OCI-LY7 (cell line): Measurements from ENCODE around the gene CTNNA2.

Experiments
- EZH2phosphoT487 ChIP-seq: fragments of 200-600 bp; sonication (generic); IDR thresholded peaks from 2 replicates; pipeline ENCODE4 v1.6.1; 2018; ENCODE audit warnings: low read depth, borderline replicate concordance, mild to moderate bottlenecking, mixed run types, antibody characterized with exemption, low read length, moderate library complexity, mixed read lengths
- TF ChIP-seq, protein P1 (sequence below): fragments of 200-600 bp; sonication (generic); conservative IDR thresholded peaks from 2 replicates; pipeline ENCODE4 v1.5.1; 2014; ENCODE audit warnings: mild to moderate bottlenecking, antibody characterized with exemption, low read length, moderate library complexity, mixed read lengths

DNA sequence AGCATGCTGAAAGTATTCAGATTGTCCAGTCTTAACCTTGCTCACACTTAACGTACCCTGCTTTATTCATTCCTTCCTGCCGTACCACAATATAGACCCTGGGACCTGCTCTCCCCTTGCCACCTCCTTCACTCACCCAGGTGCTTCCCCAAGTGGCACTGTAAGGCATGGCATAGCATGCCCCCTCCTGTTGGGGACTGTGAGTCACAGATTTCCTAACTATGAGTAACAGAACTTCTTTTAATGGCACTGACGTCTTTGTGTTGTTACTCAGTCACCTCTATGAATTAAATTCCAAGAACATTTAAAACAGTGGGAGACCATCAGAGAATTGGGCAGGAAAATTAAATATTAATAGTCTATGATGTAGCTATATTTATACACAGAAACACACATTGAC, 117.2 kb downstream of the CTNNA2 start:
- TF ChIP-seq, protein P1, sequence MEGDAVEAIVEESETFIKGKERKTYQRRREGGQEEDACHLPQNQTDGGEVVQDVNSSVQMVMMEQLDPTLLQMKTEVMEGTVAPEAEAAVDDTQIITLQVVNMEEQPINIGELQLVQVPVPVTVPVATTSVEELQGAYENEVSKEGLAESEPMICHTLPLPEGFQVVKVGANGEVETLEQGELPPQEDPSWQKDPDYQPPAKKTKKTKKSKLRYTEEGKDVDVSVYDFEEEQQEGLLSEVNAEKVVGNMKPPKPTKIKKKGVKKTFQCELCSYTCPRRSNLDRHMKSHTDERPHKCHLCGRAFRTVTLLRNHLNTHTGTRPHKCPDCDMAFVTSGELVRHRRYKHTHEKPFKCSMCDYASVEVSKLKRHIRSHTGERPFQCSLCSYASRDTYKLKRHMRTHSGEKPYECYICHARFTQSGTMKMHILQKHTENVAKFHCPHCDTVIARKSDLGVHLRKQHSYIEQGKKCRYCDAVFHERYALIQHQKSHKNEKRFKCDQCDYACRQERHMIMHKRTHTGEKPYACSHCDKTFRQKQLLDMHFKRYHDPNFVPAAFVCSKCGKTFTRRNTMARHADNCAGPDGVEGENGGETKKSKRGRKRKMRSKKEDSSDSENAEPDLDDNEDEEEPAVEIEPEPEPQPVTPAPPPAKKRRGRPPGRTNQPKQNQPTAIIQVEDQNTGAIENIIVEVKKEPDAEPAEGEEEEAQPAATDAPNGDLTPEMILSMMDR = no peak
- TF ChIP-seq EZH2phosphoT487 = no peak
